NOMO-1 (cell line): ENCODE measurements around the gene PRDM4.

Experiments used
- DNase-seq, 2 experiments: peaks; one replicate each; lab custom pipeline; 2025; ENCODE audit not compliant: unreplicated experiment in 2 of 2; lab: John Stamatoyannopoulos, UW

The PRDM4 gene, protein sequence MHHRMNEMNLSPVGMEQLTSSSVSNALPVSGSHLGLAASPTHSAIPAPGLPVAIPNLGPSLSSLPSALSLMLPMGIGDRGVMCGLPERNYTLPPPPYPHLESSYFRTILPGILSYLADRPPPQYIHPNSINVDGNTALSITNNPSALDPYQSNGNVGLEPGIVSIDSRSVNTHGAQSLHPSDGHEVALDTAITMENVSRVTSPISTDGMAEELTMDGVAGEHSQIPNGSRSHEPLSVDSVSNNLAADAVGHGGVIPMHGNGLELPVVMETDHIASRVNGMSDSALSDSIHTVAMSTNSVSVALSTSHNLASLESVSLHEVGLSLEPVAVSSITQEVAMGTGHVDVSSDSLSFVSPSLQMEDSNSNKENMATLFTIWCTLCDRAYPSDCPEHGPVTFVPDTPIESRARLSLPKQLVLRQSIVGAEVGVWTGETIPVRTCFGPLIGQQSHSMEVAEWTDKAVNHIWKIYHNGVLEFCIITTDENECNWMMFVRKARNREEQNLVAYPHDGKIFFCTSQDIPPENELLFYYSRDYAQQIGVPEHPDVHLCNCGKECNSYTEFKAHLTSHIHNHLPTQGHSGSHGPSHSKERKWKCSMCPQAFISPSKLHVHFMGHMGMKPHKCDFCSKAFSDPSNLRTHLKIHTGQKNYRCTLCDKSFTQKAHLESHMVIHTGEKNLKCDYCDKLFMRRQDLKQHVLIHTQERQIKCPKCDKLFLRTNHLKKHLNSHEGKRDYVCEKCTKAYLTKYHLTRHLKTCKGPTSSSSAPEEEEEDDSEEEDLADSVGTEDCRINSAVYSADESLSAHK

DNA sequence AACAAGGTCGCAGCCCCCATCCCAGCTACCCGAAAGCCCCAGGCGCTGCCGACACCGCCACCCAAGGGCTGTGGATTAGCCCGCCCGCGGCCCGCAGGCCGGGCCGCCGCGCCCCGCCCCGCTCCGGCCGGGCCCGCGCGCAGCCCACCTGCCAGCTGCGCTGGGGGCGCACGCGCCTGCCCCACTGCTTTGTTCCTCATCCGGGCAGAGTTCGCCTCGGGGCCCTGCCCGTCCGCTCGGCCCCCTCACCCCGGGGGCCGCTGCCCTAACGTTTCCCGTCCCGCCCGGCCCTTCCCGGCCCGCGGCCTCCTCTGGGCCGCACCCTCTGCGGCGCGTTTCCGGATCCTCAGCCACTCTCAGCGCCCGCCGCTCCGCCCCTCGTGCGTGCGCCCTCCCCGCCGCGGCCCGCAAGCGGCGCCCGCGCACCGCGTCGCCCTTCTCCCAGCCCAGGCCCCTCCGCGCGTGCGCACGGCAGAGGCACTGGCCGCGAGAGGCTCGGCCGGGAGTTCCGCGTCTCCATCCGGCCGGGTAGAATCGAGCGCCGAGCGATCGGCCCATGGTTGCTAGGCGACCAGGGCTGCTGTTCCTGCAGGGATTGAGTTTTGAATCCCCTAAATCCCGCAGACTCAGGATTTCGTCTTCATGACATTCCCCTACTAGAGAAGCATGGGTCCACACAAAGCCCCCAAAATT lies at the start of gene PRDM4:
PRDM4 (minus strand) TSS at position 329 of the 693 bp plus-strand sequence. CDS start 622 bp downstream, outside the sequence.
- DNase-seq: peak; percentile 89 to 97

DNA sequence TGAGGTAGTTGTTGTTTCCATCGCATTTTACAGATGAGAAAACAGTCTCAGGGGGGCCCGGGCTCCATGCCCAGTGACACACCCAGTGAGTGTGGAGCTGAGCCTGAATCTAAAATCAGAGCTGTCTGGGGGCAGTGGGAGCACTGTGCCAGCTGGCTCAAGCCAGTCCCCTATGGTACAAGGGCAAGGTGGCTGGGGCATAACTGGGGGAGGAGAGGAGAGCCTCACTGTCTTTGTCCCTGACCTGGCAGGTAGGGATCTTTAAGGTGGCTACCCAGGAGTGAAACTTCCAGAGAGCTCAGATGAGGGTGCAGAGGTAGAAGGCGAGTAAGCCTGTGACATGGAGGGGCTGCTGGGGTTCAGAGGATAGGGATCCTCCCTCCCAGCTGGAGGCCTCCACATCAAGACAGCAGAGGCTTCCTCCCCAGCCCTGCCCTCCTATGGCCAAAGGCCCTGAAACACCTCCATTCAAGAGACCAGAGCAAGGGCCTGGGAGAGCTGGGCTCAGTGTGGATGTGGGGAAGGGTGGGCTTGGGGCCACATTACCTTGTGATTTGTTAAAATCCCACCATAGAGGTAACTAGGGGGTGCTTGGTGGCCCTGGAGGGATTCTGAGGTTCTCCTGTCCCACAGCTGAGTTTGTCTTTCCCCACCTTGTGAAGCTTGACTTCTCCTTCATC lies 46.7 kb upstream of the PRDM4 start:
- no peak for DNase-seq

DNA sequence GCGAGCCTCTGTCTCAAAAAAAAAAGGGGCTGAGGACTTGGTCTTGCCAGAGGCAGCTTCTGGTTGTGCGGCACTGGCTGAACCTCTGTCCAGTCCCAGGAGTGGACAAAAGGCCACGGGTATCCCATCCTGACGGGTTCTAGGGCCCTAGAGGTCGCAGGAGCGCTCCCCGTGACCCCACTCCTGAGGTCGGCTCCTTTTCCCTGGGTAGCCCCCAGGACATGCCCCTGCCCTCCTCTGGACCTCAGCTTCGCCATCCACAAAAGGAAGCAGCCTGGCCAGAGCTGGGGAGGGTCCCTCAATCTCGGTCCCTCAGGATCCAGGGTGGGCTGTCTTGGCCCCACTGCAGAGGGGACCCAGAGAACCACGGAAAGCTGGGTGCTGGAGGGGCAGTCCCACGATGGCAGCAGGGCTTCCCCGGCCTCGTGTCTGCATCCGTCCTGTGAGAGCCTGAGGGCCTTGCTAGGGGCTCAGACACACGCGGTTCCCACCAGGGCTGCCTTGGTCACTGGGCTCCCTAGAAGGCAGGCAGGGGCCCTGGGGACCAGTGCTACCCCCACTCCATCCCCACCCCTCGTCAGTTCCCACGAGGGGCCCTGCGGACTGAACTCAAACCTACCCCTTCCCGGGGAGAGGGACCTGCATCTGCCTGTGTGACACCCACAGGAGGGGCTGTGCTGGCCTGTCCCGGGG lies 44.7 kb upstream of the PRDM4 start:
- DNase-seq: no peak

DNA sequence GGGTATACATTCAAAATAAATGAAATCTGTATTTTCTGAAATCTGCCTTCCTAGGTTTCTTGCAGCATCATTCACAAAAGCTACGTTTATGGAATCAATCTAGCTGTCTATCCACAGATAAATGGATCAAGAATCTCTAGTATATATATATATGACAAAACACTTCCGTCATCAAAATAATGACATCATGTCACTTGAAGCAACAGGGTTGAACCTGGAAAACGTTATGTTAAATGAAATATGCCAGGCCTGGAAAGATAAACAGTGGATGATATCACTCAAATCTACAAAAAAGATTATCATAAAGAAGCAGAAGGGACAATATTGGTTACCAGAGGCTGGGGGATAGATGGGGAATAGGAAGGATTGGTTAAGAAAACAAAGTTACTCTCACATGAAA lies 42.2 kb upstream of the PRDM4 start:
- DNase-seq: no peak

DNA sequence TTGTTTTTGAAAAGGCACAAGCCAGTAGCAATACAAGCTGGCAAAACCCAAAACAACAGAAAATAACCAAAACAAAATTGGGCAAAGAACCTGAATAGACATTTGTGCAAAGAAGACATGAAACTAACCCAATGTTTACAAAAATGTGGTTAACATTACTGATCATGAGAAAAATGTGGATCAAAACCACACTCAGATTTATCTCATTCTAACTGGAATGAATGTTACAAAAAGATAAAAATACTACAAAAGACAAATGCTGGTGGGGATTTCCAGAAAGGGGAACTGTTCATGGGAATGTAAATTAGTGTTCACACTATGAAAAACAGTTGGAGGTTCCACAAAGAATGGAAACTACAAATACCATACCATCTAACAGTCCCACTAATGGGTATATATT lies 40.2 kb upstream of the PRDM4 start:
- no peak for DNase-seq

DNA sequence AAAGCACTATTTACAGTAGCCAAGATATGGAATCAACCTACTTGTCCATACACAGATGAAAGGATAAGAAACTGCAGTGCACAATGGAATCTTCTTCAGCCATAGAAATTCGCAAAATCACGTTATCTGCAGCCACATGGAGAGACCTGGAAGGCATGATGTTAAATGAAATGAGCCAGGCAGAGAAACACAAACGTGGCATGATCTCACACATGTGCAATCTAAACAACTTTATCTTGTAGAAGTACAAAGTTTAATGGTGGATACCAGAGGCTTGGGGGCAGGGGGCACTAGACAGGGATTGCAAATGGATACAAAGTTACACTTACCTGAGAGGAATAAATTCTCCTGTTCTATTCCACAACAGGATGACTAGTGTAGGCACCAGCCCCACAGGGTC lies 37.6 kb upstream of the PRDM4 start:
- DNase-seq: no peak

DNA sequence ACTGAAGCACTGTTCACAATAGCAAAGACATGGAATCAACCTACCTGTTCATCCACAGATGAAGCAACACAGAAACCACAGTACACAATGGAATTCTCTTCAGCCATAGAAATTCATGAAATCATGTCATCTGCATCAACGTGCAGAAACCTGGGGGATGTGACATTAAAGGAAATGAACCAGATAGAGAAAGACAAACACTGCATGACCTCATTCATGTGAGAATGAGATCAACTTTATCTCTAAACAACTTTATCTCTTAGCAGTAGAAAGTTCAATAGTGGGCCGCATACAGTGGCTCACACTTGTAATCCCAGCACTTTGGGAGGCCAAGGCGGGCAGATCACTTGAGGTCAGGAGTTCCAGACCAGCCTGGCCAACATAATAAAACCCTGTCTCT lies 33.5 kb upstream of the PRDM4 start:
- DNase-seq: no peak

DNA sequence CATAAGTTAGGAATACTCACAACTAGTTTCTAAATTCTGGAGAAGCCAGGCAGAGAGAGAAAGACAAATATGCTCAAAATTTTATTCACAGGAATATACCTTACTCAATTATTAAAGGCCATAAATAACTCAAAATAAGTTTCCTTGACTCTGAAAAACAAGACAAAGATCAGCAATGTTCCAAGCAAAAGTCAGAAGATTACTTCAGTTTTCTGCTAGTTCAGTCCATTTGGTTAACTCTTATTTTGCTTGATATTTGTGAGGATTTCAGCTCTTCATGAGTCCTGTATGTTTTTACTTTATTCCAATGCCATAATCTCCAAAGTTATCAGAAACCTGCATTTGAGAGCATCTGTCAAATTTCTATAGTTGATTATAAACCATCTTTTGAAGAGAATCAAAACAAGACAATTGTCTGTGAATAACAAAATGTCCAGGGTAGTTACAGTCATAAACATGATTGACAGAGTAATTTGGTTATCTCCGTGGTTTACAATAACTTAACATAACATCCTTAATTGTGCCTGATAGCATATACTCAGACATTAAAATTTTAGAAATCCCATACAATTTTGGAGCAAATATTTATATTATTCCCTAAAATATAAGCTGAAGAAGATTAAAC lies 30.6 kb upstream of the PRDM4 start:
- no peak for DNase-seq

DNA sequence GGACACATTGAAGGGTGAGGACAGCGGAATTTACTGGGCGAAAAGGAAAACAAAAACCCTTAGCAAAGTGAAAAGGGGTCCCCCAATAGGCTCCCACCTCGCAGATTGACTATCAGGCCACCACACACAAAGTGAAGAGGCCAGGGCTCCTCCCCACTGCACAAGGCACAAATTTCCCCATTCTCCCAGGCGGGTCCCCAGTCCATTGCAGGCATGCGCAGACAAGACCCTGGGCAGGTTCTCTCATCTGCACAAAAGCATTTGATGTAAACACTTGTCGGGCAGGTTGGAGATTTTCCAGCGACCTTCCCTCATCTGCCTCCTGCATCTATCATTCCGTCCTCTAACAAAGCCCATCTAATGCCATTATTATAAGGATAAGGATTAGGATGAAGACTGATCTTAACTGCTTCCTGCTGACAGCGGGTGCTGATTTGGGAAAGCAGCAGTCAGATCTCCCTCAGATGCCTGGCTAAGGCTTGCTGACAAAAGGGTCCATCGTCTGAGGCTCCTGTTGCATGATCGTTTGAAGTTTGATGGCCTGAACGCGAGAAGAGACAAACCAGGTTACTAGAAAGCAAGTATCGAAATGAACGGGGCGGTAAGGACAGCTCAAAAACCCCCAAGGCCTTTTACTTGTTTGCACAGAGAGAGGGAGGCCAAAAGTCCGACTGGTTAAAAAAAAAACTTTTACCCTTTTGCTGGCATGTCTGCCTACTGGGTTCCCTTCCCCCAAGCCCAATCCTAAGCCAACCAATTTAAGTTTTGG lies 27.9 kb upstream of the PRDM4 start:
- no peak for DNase-seq

DNA sequence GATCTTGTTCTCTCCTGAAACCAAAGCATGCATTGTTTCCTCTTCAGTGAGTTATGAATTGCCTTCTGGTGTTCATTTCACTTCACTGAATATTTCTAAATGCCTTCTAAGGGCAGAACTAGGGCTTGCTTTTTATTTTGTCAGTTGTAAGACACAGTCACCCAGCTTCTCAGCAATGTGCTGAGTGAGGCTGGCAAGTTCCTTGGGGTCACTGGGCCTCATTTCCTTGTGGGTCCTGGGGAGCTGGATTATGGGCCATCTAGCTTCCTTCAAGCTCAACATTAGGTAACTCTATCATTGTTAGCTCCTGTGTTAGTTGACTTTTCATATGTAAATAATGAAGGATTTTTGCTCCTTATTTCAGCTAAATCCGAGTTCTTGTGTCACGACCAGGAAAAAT lies 27.3 kb upstream of the PRDM4 start:
- no peak for DNase-seq

DNA sequence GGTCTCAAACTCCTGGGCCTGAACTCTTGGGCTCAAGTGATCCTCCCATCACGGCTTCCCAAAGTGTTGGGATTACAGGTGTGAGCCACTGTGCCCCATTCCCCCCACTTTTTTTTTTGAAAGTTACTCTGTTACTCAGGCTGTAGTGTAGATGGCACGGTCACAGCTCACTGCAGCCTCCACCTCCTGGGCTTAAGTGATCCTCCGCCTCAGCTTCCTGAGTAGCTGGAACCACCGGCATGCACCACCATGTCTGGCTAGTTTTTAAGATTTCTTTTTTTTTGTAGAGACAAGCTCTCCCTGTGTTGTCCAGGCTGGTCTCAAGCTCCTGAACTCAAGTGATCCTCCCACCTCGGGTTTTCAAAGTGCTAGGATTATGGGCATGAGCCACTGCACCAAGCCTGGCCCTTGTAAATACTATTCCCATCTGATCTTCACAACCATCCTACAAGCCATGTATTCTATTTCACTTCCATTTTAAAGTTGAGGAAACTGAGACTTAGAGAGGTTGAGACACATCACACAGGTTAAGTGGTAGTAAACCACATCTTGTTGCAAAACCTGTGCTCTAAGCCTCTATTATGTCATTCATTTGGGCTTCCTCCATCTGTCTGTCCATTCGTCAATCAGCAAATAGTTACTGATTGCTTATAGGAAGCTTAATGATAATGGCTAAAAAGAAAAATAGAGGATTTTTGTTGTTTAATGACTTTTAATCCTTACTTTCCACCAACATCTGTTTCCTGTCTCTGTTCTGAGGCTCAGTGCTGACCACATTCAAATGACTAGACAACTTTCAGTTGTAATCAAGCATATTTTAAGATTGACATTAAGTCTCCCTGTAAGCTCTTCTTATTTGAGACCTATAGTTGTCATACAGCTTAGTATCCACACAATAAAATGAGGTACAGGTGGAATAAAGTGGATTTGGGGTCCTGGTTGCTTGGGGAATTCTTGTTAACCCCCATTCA lies 22.8 kb upstream of the PRDM4 start:
- DNase-seq: peak; percentile 34 to 75

DNA sequence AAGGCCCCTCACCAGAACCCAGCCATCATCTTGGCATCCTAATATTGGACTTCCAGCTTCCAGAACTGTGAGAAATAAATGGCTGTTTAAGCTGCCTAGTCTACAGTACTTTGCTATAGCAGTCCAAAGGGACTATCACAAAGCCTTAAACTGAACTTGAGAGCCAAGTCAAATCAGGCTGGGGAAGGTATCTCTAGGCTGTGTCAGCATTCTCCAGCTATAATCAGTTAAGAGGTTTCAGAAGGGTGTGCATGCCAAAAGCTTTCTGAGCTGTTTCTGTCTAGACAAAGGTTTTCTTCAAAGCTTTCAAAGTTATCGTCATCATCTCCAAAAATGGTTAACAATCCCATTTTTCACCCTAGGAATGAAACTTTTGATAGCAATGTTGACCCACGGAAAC lies 21.1 kb upstream of the PRDM4 start:
- no peak for DNase-seq

DNA sequence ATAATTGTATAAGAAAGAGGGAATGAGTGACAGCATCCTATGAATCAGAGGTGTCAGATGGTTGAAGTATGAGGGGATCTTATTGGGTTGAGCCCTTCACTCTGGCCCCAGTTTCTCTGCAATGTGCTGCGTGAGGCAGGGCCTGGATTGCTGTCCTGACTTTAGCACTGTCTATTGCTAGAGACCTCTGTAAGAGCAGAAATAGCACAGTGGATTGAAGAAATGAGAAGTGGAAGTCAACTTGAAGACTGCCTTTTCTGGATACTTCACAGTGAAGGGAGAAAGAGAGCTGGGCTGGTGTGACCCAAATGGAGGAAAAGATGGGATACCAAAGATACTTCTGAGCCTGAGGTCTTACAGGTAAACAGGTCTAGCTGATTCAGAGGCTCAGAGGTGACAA lies 19.4 kb upstream of the PRDM4 start:
- DNase-seq: peak; percentile 14 to 65

DNA sequence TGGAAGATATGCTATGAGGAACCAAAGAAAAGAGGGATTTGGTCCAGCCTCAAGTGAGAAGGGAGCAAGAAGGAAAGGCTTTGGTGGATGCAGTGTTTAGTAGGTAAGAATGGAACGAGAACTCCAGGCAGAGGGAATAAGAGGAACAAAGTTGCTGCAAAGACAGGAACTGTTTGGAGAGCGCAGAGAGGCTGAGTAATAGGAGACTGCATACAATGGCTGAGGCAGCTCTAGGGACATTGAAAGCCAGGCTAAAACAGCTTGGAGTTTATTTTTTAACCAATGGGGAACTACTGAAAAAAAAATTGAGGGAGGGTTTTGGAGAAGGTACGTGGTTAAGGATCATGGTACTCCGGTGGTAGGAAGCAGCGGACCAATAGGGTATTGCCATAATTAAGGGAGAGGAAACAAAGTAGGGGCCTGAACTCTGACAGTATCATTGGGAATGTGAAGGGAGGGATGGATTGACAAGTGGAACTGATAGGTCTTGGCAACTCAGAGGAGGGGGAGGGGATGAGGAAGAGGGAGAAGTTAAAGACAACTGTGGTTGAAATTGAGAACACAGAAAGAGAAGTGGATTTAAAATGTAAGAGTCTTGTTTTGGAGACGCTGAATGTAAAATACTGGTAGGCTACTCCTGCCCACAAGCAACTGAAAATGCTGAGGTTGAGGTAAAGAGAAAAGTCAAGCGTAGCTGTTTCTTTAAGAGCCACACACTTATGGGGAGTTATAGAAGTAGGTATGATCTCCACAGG lies 18.3 kb upstream of the PRDM4 start:
- peak; percentile 80 to 83 for DNase-seq

DNA sequence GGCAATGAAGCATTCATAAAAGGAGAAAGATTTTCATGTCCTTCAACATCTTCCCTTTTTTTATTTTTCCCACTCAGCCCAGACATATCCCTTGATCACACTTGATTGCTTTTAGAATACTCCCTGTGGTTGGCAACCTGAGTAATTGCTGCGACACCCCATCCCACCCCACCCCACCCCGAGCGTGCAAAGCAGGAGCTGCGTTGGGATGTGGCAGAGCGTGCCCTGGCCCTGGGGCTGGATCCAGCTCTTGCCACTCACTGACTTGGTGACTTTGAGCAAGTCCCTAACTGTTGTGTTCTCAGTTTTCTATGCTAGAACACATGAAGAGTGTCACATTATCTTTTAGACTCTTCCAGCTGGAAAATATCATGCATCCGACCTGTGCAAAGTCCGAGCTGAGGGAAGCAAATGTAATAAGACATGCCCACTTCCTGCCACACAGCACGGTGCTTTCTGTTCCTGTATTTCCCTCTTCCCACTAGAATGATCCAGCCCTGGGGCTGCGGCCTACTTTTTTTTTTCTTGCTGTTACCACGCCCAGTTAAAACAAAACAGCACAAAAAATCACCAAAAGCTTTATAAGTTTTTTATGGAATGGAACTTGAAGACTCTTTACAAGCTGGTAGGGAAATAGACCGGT lies 17.6 kb upstream of the PRDM4 start:
- peak; percentile 44 to 66 for DNase-seq

DNA sequence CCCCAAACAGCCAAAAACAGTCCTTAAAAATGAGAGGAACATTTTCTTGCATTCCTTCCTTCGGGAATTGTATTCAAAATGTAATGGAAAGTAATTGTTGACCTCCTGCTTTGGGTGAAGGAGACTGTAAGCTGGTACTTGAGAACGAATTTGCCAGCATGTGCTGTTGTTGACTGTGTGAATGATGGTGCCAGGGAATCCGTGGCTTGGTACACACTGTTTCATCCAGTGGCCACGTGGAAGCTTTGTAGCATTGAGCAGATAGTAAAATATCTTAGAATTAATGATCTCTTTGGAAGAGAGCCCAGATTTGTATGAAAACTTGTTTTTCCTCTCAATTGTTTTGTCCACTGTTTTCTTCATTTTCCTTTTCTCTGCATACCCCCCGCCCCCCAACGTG lies 15.2 kb upstream of the PRDM4 start:
- DNase-seq: no peak
